ENCODE measurements around the gene SPN. TPM values are rescaled to one million over a fixed set of nuclear protein-coding genes. Genes with fewer than 3 reads are reported as not detected.

The SPN gene
- total and polyA plus RNA-seq, 9 of the 15 experiments (the other 6 are each of a cell fraction or from before 2014, with no cell fraction given) = 24.3 to 225 (median 79.4) TPM

DNA sequence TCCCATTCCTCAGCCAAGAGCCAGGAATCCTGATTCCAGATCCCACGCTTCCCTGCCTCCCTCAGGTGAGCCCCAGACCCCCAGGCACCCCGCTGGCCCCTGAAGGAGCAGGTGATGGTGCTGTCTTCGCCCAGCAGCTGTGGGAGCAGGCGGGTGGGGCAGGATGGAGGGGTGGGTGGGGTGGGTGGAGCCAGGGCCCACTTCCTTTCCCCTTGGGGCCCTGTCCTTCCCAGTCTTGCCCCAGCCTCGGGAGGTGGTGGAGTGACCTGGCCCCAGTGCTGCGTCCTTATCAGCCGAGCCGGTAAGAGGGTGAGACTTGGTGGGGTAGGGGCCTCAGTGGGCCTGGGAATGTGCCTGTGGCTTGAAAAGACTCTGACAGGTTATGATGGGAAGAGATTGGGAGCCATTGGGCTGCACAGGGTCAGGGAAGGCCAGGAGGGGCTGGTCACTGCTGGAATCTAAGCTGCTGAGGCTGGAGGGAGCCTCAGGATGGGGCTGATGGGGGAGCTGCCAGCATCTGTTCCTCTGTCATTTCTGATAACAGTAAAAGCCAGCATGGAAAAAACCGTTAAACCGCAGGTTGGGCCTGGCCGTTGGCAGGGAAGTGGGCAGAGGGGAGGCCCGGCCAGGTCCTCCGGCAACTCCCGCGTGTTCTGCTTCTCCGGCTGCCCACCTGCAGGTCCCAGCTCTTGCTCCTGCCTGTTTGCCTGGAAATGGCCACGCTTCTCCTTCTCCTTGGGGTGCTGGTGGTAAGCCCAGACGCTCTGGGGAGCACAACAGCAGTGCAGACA is at the start of gene SPN (continued):
- TF ChIP-seq GATAD2B (IDR thresholded peaks at IDR 0.05; ENCODE audit: borderline replicate concordance) (0 out of 2 replicates have a peak, but pooled peaks have one; percentile 52), SIN3B (IDR thresholded peaks at IDR 0.05; ENCODE audit: low read depth) (0 out of 2 replicates have a peak, but pooled peaks have one; percentile 8), STAT5A (IDR thresholded peaks at IDR 0.05; ENCODE audit: borderline replicate concordance, low read length) (peak; percentile 79), ZNF133 (CRISPR knock-in tag; IDR thresholded peaks at IDR 0.05) (no peak), ZBTB17 (CRISPR knock-in tag; IDR thresholded peaks at IDR 0.05) (peak; percentile 81), TBL1XR1 (IDR thresholded peaks at IDR 0.05; ENCODE audit: low read length in 2 of 2) (peak; percentile 55 to 69; a peak in 2 of 4 replicates), MIER1 (IDR thresholded peaks at IDR 0.05; ENCODE audit: low read depth) (no peak), ZNF589 (CRISPR knock-in tag; IDR thresholded peaks at IDR 0.05; ENCODE audit: low read depth) (peak; percentile 89), BHLHE40 (IDR thresholded peaks at IDR 0.05; ENCODE audit: low read length) (peak; percentile 39; the same call in 1 of the 2 replicates), HDGF (IDR thresholded peaks at IDR 0.05) (no peak), PURB (CRISPR knock-in tag; IDR thresholded peaks at IDR 0.05; ENCODE audit: low read depth) (no peak), ESRRA (IDR thresholded peaks at IDR 0.05; ENCODE audit: borderline replicate concordance, low read depth) (peak; percentile 86), CHD2 (IDR thresholded peaks at IDR 0.05; ENCODE audit: low read depth, low read length) (0 out of 2 replicates have a peak, but pooled peaks have one; percentile 15), MEF2A (IDR thresholded peaks at IDR 0.05; ENCODE audit: control insufficient read depth, low read depth, low read length) (no peak), CHD1 (IDR thresholded peaks at IDR 0.05; ENCODE audit: low read length) (no peak), MAFG (tag; conservative IDR thresholded peaks at IDR 0.05) (no peak), TAF9B (IDR thresholded peaks at IDR 0.05; ENCODE audit: partially characterized antibody) (peak; percentile 86), ZNF239 (CRISPR knock-in tag; IDR thresholded peaks at IDR 0.05) (no peak; the same call in 1 of the 2 replicates), ZNF263 (CRISPR knock-in tag; IDR thresholded peaks at IDR 0.05; ENCODE audit: borderline replicate concordance) (peak; percentile 60; the same call in 1 of the 2 replicates), MYBL2 (IDR thresholded peaks at IDR 0.05; ENCODE audit: low read depth) (peak; percentile 86), MYBL2 (CRISPR knock-in tag; IDR thresholded peaks at IDR 0.05; ENCODE audit: borderline replicate concordance) (no peak), KHSRP (IDR thresholded peaks at IDR 0.05) (no peak), CCNT2 (IDR thresholded peaks at IDR 0.05; ENCODE audit: borderline replicate concordance, extremely low read depth, insufficient read length, low read depth, low read length) (peak; percentile 97), ZZZ3 (IDR thresholded peaks at IDR 0.05) (peak; percentile 69; the same call in 1 of the 2 replicates), ZFX (CRISPR knock-in tag; IDR thresholded peaks at IDR 0.05) (peak; percentile 86)
- TF ChIP-seq, protein P1, sequence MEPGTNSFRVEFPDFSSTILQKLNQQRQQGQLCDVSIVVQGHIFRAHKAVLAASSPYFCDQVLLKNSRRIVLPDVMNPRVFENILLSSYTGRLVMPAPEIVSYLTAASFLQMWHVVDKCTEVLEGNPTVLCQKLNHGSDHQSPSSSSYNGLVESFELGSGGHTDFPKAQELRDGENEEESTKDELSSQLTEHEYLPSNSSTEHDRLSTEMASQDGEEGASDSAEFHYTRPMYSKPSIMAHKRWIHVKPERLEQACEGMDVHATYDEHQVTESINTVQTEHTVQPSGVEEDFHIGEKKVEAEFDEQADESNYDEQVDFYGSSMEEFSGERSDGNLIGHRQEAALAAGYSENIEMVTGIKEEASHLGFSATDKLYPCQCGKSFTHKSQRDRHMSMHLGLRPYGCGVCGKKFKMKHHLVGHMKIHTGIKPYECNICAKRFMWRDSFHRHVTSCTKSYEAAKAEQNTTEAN (CRISPR knock-in tag; IDR thresholded peaks at IDR 0.05) = 0 out of 2 replicates have a peak, but pooled peaks have one; percentile 44
- TF ChIP-seq, protein P2, sequence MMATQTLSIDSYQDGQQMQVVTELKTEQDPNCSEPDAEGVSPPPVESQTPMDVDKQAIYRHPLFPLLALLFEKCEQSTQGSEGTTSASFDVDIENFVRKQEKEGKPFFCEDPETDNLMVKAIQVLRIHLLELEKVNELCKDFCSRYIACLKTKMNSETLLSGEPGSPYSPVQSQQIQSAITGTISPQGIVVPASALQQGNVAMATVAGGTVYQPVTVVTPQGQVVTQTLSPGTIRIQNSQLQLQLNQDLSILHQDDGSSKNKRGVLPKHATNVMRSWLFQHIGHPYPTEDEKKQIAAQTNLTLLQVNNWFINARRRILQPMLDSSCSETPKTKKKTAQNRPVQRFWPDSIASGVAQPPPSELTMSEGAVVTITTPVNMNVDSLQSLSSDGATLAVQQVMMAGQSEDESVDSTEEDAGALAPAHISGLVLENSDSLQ (IDR thresholded peaks at IDR 0.05) = peak; percentile 52
